CD14-positive monocyte (primary cell): Measurements from ENCODE around the gene BLM. TPM values are rescaled to one million over a fixed set of nuclear protein-coding genes. Genes with fewer than 3 reads are reported as not detected.
A peak's percentile ranks its signal among the peaks of the same experiment; 100 is the strongest.

Source experiments
- DNase-seq, 3 donors: peaks; one replicate each; pipeline ENCODE4 v3.0.0-alpha.2; 2011 to 2022
- H2AFZ ChIP-seq: 2 replicates; pipeline ENCODE4 v1.6.0; 2012; ENCODE audit warnings: mild to moderate bottlenecking, low read depth, low read length, inconsistent platforms; ENCODE audit not compliant: insufficient read depth, poor library complexity, severe bottlenecking
- H3K27ac ChIP-seq, 2 donors: 1 replicate in 1 of 2; 2 replicates in 1 of 2; pipeline ENCODE4 v1.5.1; 2012 to 2013; ENCODE audit warnings: low read length in 2 of 2, control low read depth in 1 of 2, inconsistent platforms in 1 of 2, low read depth in 1 of 2, mild to moderate bottlenecking in 1 of 2
- H3K27me3 ChIP-seq, 2 donors: one replicate each; pipeline versions ENCODE4 v1.6.0 to v1.6.1; 2011 to 2013; ENCODE audit warnings: low read length in 2 of 2; ENCODE audit not compliant: control insufficient read depth in 2 of 2, insufficient read depth in 2 of 2
- H3K36me3 ChIP-seq, 2 donors: replicated peaks in 1 of 2; 1 replicate in 1 of 2; 2 replicates in 1 of 2; pipeline versions ENCODE4 v1.5.1 to v1.6.1; 2012 to 2013; ENCODE audit warnings: low read length in 2 of 2, control low read depth in 1 of 2, inconsistent platforms in 1 of 2, mild to moderate bottlenecking in 1 of 2; ENCODE audit not compliant: insufficient read depth in 2 of 2, control insufficient read depth in 1 of 2
- H3K4me1 ChIP-seq, 2 donors: 1 replicate in 1 of 2; 2 replicates in 1 of 2; pipeline versions ENCODE4 v1.5.1 to v1.6.1; 2012 to 2013; ENCODE audit warnings: low read length in 2 of 2, control low read depth in 1 of 2, inconsistent platforms in 1 of 2, mild to moderate bottlenecking in 1 of 2, moderate library complexity in 1 of 2; ENCODE audit not compliant: insufficient read depth in 2 of 2, control insufficient read depth in 1 of 2
- H3K4me2 ChIP-seq: replicated peaks from 2 replicates; pipeline ENCODE3; 2012; ENCODE audit warnings: low read length, moderate library complexity, mild to moderate bottlenecking; ENCODE audit not compliant: poor library complexity, severe bottlenecking; ENCODE audit errors: extremely low read depth
- H3K4me3 ChIP-seq, 3 experiments: fragments of 200-600 bp in 1 of 3; sonication (generic) in 1 of 3; replicated peaks in 1 of 3; 1 replicate in 2 of 3; 2 replicates in 1 of 3; pipeline ENCODE4 v1.5.1; 2011 to 2013; ENCODE audit warnings: low read length in 3 of 3, mild to moderate bottlenecking in 3 of 3, control low read depth in 2 of 3, low read depth in 2 of 3, inconsistent platforms in 1 of 3, moderate library complexity in 1 of 3
- H3K79me2 ChIP-seq: 2 replicates; pipeline ENCODE4 v1.6.0; 2012; ENCODE audit warnings: mild to moderate bottlenecking, control low read depth, inconsistent platforms, low read length, moderate library complexity; ENCODE audit not compliant: insufficient read depth
- H3K9ac ChIP-seq: 2 replicates; pipeline ENCODE4 v1.6.0; 2017; ENCODE audit warnings: low read length, mild to moderate bottlenecking; ENCODE audit not compliant: insufficient read depth, poor library complexity, severe bottlenecking
- H3K9me3 ChIP-seq, 2 donors: replicated peaks in 1 of 2; 1 replicate in 1 of 2; 2 replicates in 1 of 2; pipeline versions ENCODE4 v1.5.1 to v1.6.1; 2012 to 2013; ENCODE audit warnings: low read length in 2 of 2, control low read depth in 1 of 2; ENCODE audit not compliant: control insufficient read depth in 1 of 2, insufficient read depth in 1 of 2
- H4K20me1 ChIP-seq: 2 replicates; pipeline ENCODE4 v1.6.0; 2012; ENCODE audit warnings: mild to moderate bottlenecking, low read length, control low read depth, moderate library complexity; ENCODE audit not compliant: insufficient read depth
- H3K27ac Mint-ChIP-seq, 7 donors: one replicate each; pipeline ENCODE4 v1.8.0; 2020; ENCODE audit warnings: mild to moderate bottlenecking in 7 of 7, mixed read lengths in 7 of 7, moderate library complexity in 6 of 7, inconsistent platforms in 2 of 7
- H3K27me3 Mint-ChIP-seq, 3 donors: one replicate each; pipeline ENCODE4 v1.8.0; 2021 to 2022; ENCODE audit warnings: low read depth in 3 of 3, mild to moderate bottlenecking in 3 of 3, mixed read lengths in 3 of 3, moderate library complexity in 3 of 3, inconsistent platforms in 1 of 3
- H3K36me3 Mint-ChIP-seq, 2 donors: one replicate each; pipeline ENCODE4 v1.8.0; 2020; ENCODE audit warnings: mixed read lengths in 2 of 2, inconsistent platforms in 1 of 2, mild to moderate bottlenecking in 1 of 2
- H3K4me1 Mint-ChIP-seq: one replicate; pipeline ENCODE4 v1.8.0; 2020; ENCODE audit warnings: mild to moderate bottlenecking, mixed read lengths
- H3K4me3 Mint-ChIP-seq, 2 donors: one replicate each; pipeline ENCODE4 v1.8.0; 2020; ENCODE audit warnings: mild to moderate bottlenecking in 2 of 2, mixed read lengths in 2 of 2, moderate library complexity in 1 of 2
- H3K9me3 Mint-ChIP-seq, 7 donors: one replicate each; pipeline ENCODE4 v1.8.0; 2020 to 2022; ENCODE audit warnings: mixed read lengths in 7 of 7, mild to moderate bottlenecking in 6 of 7, moderate library complexity in 6 of 7, inconsistent platforms in 2 of 7
- CTCF ChIP-seq: fragments of 200-600 bp; IDR thresholded peaks from one replicate; pipeline ENCODE4 v1.8.0; 2022; ENCODE audit warnings: antibody characterized with exemption, mild to moderate bottlenecking
- WGBS: methylation state at CpG from one replicate; pipeline ENCODE4 v1.1.5; 2013; ENCODE audit warnings: missing lambda C conversion rate; ENCODE audit not compliant: insufficient coverage; 5-methylcytosine and 5-hydroxymethylcytosine counted together
- intact Hi-C, 2 donors: fragments of 100-400 bp; cut with micrococcal nuclease; formaldehyde crosslinking; loops; one replicate each; pipeline versions ENCODE4 v1.15.0 to v1.15.1; 2023
- polyA plus RNA-seq, 3 donors: library from polyadenylated mRNA; depleted of rRNA in 1 of 3; unstranded in 2 of 3; stranded (reverse) in 1 of 3; fragments of 300-500 nt in 2 of 3; fragments of >200 nt in 1 of 3; fragmentation: Illumina TruSeq in 2 of 3; gene quantifications; 1 replicate in 2 of 3; 2 replicates in 1 of 3; pipeline ENCODE4 v1.2.3, GENCODE V29; 2012 to 2021

BLM gene
- polyA plus RNA-seq, 3 donors = 0.69 to 2.3 (median 1.2) TPM

- Histone ChIP-seq H3K79me2 (no peaks in the 10 kb centered on the region), H3K4me2 (no peak overlapping the region), H3K9ac (no peak overlapping the region), H2AFZ (no peak overlapping the region), H3K36me3 (no peaks in the 10 kb centered on the region), H3K4me3 (no peak overlapping the region), H4K20me1 (no peaks in the 10 kb centered on the region), H3K4me1 (peaks cover 2% of the 10 kb centered on the region in 2 donors), H3K9me3 (no peaks in the 10 kb centered on the region), H3K27ac (no peak overlapping the region), H3K27me3 (no peaks in the 10 kb centered on the region)
- no peak for TF ChIP-seq CTCF
- H3K27ac Mint-ChIP-seq = no peak overlapping the region
- H3K4me1 Mint-ChIP-seq = peaks cover 7% of the 10 kb centered on the region
- no peaks in the 10 kb centered on the region for H3K36me3 Mint-ChIP-seq
- peaks cover 0 to 1% (median 0%) of the 10 kb centered on the region in 3 donors for H3K27me3 Mint-ChIP-seq
- H3K4me3 Mint-ChIP-seq = no peak overlapping the region
- peak in 1 of 3 donors; percentile 19 for DNase-seq
- WGBS = 91% methylated on average over 3 of the region's 6 CpGs
- no peaks in the 10 kb centered on the region for H3K9me3 Mint-ChIP-seq
- intact Hi-C loops = no loop called here
Measured at GRCh38 chr15:90680371-90680935, 36.7 kb upstream of the BLM start.

- H3K27me3 Mint-ChIP-seq = peaks cover 0 to 1% (median 0%) of the 10 kb centered on the region in 3 donors
Measured at GRCh38 chr15:90681056-90681455, 36.1 kb upstream of the BLM start.

More at GRCh38 chr15:90681056-90681455, 36.1 kb upstream of the BLM start:
- no peaks in the 10 kb centered on the region for H3K36me3 ChIP-seq
- no peaks in the 10 kb centered on the region for H3K79me2 ChIP-seq
- H3K9me3 ChIP-seq = no peaks in the 10 kb centered on the region
- H3K36me3 Mint-ChIP-seq = no peaks in the 10 kb centered on the region
- no peak overlapping the region for H3K4me3 Mint-ChIP-seq
- no CpG with 5 or more reads among the region's 1 CpG for WGBS
- no peak overlapping the region for H3K27ac ChIP-seq
- no peak overlapping the region for H3K27ac Mint-ChIP-seq
- H4K20me1 ChIP-seq = no peaks in the 10 kb centered on the region
- no peaks in the 10 kb centered on the region for H3K27me3 ChIP-seq
- TF ChIP-seq CTCF = no peak
- no peak overlapping the region for H3K4me2 ChIP-seq
- H3K4me1 ChIP-seq = peaks cover 8% of the 10 kb centered on the region in 2 donors
- no peak overlapping the region for H3K4me3 ChIP-seq
- no peak overlapping the region for H3K9ac ChIP-seq
- no peaks in the 10 kb centered on the region for H3K9me3 Mint-ChIP-seq
- H3K4me1 Mint-ChIP-seq = peaks cover 12% of the 10 kb centered on the region
- H2AFZ ChIP-seq = no peak overlapping the region
- DNase-seq = no peak
- intact Hi-C loops = no loop called here
